ENCODE results near the gene SLC19A1. TPM values are rescaled to one million over a fixed set of nuclear protein-coding genes. Genes with fewer than 3 reads are reported as not detected.

SLC19A1 gene
- polyA plus RNA-seq, 1 of the 3 experiments (the other 2 are of a cell fraction), result 15.0 TPM

- TF ChIP-seq SMC3 (IDR thresholded peaks at IDR 0.05; ENCODE audit: low read depth, low read length), result no peak
- no peak for TF ChIP-seq YY1 (IDR thresholded peaks at IDR 0.05; ENCODE audit: low read depth)
- TF ChIP-seq, protein P1, sequence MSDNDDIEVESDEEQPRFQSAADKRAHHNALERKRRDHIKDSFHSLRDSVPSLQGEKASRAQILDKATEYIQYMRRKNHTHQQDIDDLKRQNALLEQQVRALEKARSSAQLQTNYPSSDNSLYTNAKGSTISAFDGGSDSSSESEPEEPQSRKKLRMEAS (IDR thresholded peaks at IDR 0.05; ENCODE audit: low read depth), result no peak
- Histone ChIP-seq H3K9me2 (no peaks in the 10 kb centered on the region), H4K20me1 (ENCODE audit: insufficient read depth) (peaks cover under 1% of the 10 kb centered on the region; the same call in 1 of the 2 replicates), H3K36me3 (replicated peaks in 1 of 2; ENCODE audit: control insufficient read depth in 1 of 2, insufficient read depth in 2 of 2, low read length in 1 of 2) (peaks cover 40 to 53% of the 10 kb centered on the region in 2 experiments), H3K9ac (no peak overlapping the region), H3K4me1 (ENCODE audit: control insufficient read depth in 1 of 2, insufficient read depth in 2 of 2, low read depth in 1 of 2, low read length in 1 of 2) (no peaks in the 10 kb centered on the region), H2AFZ (ENCODE audit: low read depth) (no peak overlapping the region), H3K79me2 (ENCODE audit: insufficient read depth) (peaks cover 5% of the 10 kb centered on the region; the same call in 1 of the 2 replicates), H3K27ac (ENCODE audit: low read depth in 2 of 2, low read length in 1 of 2) (no peak overlapping the region), H3K4me3 (ENCODE audit: low read depth in 2 of 2, low read length in 1 of 2) (no peak overlapping the region), H3K4me2 (no peak overlapping the region), H3K27me3 (ENCODE audit: insufficient read depth) (no peaks in the 10 kb centered on the region), H3K9me3 (peaks cover 31% of the 10 kb centered on the region), H3F3A (replicated peaks; ENCODE audit: insufficient read depth) (peaks cover 16% of the 10 kb centered on the region)
- 93% methylated on average over 2 of the region's 2 CpGs for WGBS (ENCODE audit: low lambda C conversion rate)
- DNase-seq, result no peak
- POLR2A ChIA-PET, result no interaction called here
- CTCF ChIA-PET, result interaction anchor here (1.6 kb wide), 1 partner anchor 9 kb away, joined by 4 read pairs; no protein-coding TSS in a partner anchor
Observed at GRCh38 chr21:45518742-45519141, 23.5 kb downstream of the SLC19A1 start.

DNA sequence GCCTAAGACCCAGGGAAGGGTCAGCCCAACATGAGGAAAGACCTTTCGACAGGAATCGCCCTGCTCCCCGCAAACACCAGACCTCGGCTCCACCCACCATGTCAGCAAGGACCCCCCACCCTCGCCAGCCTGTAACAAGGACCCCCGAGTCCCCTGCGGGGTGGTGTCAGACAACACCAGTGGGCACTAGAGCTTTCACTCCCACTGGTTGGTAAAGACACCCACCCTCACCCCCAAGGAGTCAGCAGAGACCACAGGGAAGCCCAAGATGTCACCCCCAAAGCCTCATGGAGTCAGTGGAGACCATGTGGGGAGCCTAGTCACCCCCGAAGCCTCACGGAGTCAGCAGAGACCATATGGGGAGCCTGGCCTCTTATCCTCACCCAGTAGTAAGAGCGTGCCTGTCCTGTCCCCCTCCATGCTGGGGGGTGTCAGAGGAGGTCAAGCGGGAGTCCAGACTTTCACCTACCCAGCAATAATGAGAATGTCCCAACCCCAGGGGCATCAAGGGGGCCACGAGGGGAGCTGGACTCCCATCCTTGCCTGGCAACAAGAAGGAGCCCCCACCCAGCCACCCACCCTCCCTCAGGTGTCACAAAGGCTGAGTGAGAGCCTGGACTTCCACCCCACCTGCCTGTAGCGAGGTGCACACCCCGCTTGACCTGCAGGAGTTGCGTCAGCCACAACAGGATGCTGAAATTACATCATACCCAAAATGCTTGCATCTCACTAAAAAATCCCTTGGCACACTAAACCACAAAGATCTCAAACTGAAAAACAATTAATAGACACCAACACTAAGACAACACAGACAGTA, 24.8 kb downstream of the SLC19A1 start:
- Histone ChIP-seq H3K9ac (no peak overlapping the region), H4K20me1 (ENCODE audit: insufficient read depth) (peaks cover 5% of the 10 kb centered on the region; the same call in 1 of the 2 replicates), H3K9me2 (no peaks in the 10 kb centered on the region), H3K79me2 (ENCODE audit: insufficient read depth) (peaks cover 5% of the 10 kb centered on the region; the same call in 1 of the 2 replicates), H3K4me3 (ENCODE audit: low read depth in 2 of 2, low read length in 1 of 2) (no peak overlapping the region), H3F3A (replicated peaks; ENCODE audit: insufficient read depth) (peaks cover 23% of the 10 kb centered on the region), H3K27me3 (ENCODE audit: insufficient read depth) (no peaks in the 10 kb centered on the region), H3K4me2 (no peak overlapping the region), H3K9me3 (peaks cover 31% of the 10 kb centered on the region), H3K27ac (ENCODE audit: low read depth in 2 of 2, low read length in 1 of 2) (no peak overlapping the region), H3K36me3 (replicated peaks in 1 of 2; ENCODE audit: control insufficient read depth in 1 of 2, insufficient read depth in 2 of 2, low read length in 1 of 2) (peaks cover 40 to 58% of the 10 kb centered on the region in 2 experiments), H3K4me1 (ENCODE audit: control insufficient read depth in 1 of 2, insufficient read depth in 2 of 2, low read depth in 1 of 2, low read length in 1 of 2) (no peaks in the 10 kb centered on the region), H2AFZ (ENCODE audit: low read depth) (no peak overlapping the region)
- TF ChIP-seq JUND (IDR thresholded peaks at IDR 0.05) (no peak), SIN3A (IDR thresholded peaks at IDR 0.05; ENCODE audit: borderline replicate concordance, low read depth, low read length) (no peak), RAD21 (IDR thresholded peaks at IDR 0.05; ENCODE audit: low read length) (no peak), YY1 (IDR thresholded peaks at IDR 0.05; ENCODE audit: low read depth) (no peak), GATA2 (CRISPR knock-in tag; IDR thresholded peaks at IDR 0.05) (no peak), MEF2A (IDR thresholded peaks at IDR 0.05; ENCODE audit: borderline replicate concordance, low read depth) (no peak), MXI1 (IDR thresholded peaks at IDR 0.05; ENCODE audit: low read depth, low read length) (no peak), FOXJ3 (CRISPR knock-in tag; IDR thresholded peaks at IDR 0.05) (no peak), RFX5 (IDR thresholded peaks at IDR 0.05; ENCODE audit: low read length) (no peak), TAF1 (IDR thresholded peaks at IDR 0.05; ENCODE audit: borderline replicate concordance, low read depth, low read length) (no peak), ZBTB33 (IDR thresholded peaks at IDR 0.05; ENCODE audit: borderline replicate concordance, low read depth) (no peak), CHD2 (IDR thresholded peaks at IDR 0.05; ENCODE audit: low read length, partially characterized antibody) (no peak), RXRA (IDR thresholded peaks at IDR 0.05; ENCODE audit: borderline replicate concordance, low read depth) (no peak), EP300 (IDR thresholded peaks at IDR 0.05; ENCODE audit: borderline replicate concordance in 1 of 2, low read depth in 1 of 2, low read length in 1 of 2) (no peak), NFIC (IDR thresholded peaks at IDR 0.05; ENCODE audit: borderline replicate concordance) (no peak)
- TF ChIP-seq, protein P2, sequence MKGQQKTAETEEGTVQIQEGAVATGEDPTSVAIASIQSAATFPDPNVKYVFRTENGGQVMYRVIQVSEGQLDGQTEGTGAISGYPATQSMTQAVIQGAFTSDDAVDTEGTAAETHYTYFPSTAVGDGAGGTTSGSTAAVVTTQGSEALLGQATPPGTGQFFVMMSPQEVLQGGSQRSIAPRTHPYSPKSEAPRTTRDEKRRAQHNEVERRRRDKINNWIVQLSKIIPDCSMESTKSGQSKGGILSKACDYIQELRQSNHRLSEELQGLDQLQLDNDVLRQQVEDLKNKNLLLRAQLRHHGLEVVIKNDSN (IDR thresholded peaks at IDR 0.05; ENCODE audit: borderline replicate concordance, low read depth), result no peak
- TF ChIP-seq, protein P1 (IDR thresholded peaks at IDR 0.05; ENCODE audit: low read depth), result no peak
- 100% methylated on average over 10 of the region's 15 CpGs for WGBS (ENCODE audit: low lambda C conversion rate)
- POLR2A ChIA-PET, result no interaction called here
- CTCF ChIA-PET, result interaction anchor here (0.8 to 1.6 kb wide), 2 partner anchors 39 to 380 kb away, joined by 3 read pairs; no protein-coding TSS in a partner anchor
- DNase-seq, result no peak

Measured in SK-N-SH (cell line).